OCI-LY1 (cell line): ENCODE results near the gene RBMS1.

ENCODE experiments used
- H2AFZ ChIP-seq: fragments of 200-600 bp; sonication (generic), shearing (Covaris generic); 2 replicates; pipeline ENCODE4 v1.6.0; 2014; ENCODE audit warnings: antibody characterized with exemption, mild to moderate bottlenecking, low read length
- H3F3A ChIP-seq: fragments of 200-600 bp; sonication (generic), shearing (Covaris generic); 2 replicates; pipeline ENCODE4 v1.6.0; 2014; ENCODE audit warnings: mild to moderate bottlenecking, antibody characterized with exemption, low read length, moderate library complexity; ENCODE audit not compliant: insufficient read depth
- H3K27ac ChIP-seq: fragments of 200-600 bp; sonication (generic); 2 replicates; pipeline ENCODE4 v1.5.1; 2014; ENCODE audit warnings: low read length, mixed run types, mild to moderate bottlenecking, low read depth; ENCODE audit not compliant: poor library complexity, severe bottlenecking
- H3K27me3 ChIP-seq: fragments of 200-600 bp; sonication (generic); 2 replicates; pipeline ENCODE4 v1.6.0; 2014; ENCODE audit warnings: antibody characterized with exemption, mild to moderate bottlenecking, low read length, moderate library complexity; ENCODE audit not compliant: insufficient read depth
- H3K36me3 ChIP-seq: fragments of 200-600 bp; sonication (generic); 2 replicates; pipeline ENCODE4 v1.6.1; 2014; ENCODE audit warnings: mild to moderate bottlenecking, antibody characterized with exemption, low read length, moderate library complexity, mixed read lengths; ENCODE audit not compliant: insufficient read depth
- H3K4me1 ChIP-seq: fragments of 200-600 bp; sonication (generic); 2 replicates; pipeline ENCODE4 v1.5.1; 2014; ENCODE audit warnings: mild to moderate bottlenecking, low read length, moderate library complexity; ENCODE audit not compliant: insufficient read depth, severe bottlenecking
- H3K4me2 ChIP-seq: fragments of 200-600 bp; sonication (generic), shearing (Covaris generic); 2 replicates; pipeline ENCODE4 v1.6.1; 2014; ENCODE audit warnings: low read length
- H3K4me3 ChIP-seq: fragments of 200-600 bp; sonication (generic); 2 replicates; pipeline ENCODE4 v1.5.1; 2014; ENCODE audit warnings: low read length, low read depth, mild to moderate bottlenecking, mixed read lengths; ENCODE audit not compliant: poor library complexity, severe bottlenecking
- H3K79me2 ChIP-seq: fragments of 200-600 bp; shearing (Covaris generic); 2 replicates; pipeline ENCODE4 v1.6.1; 2016; ENCODE audit warnings: mixed run types, low read length, mixed read lengths; ENCODE audit not compliant: insufficient read depth
- H3K9ac ChIP-seq: fragments of 200-600 bp; sonication (generic), shearing (Covaris generic); 2 replicates; pipeline ENCODE4 v1.6.1; 2014; ENCODE audit warnings: mild to moderate bottlenecking, low read length, mixed read lengths
- H3K9me2 ChIP-seq: fragments of 200-600 bp; sonication (generic), shearing (Covaris generic); 2 replicates; pipeline ENCODE4 v1.6.1; 2014; ENCODE audit warnings: low read depth, mild to moderate bottlenecking, low read length, mixed read lengths
- H3K9me3 ChIP-seq: fragments of 200-600 bp; shearing (Covaris generic); 2 replicates; pipeline ENCODE4 v1.6.1; 2014; ENCODE audit warnings: low read length, mixed read lengths
- H4K20me1 ChIP-seq: fragments of 200-600 bp; sonication (generic), shearing (Covaris generic); 2 replicates; pipeline ENCODE4 v1.6.0; 2016; ENCODE audit warnings: mild to moderate bottlenecking, low read length; ENCODE audit not compliant: insufficient read depth
- EZH2 ChIP-seq: fragments of 200-600 bp; sonication (generic), shearing (Covaris generic); IDR thresholded peaks from 2 replicates; pipeline ENCODE4 v1.8.0; 2017; ENCODE audit warnings: borderline replicate concordance, mixed run types, mild to moderate bottlenecking, antibody characterized with exemption, low read length, moderate library complexity, mixed read lengths
- TF ChIP-seq, protein P1 (sequence below): fragments of 200-600 bp; sonication (generic), shearing (Covaris generic); IDR thresholded peaks from 2 replicates; pipeline ENCODE4 v1.5.1; 2017; ENCODE audit warnings: mild to moderate bottlenecking, antibody characterized with exemption, low read length, moderate library complexity, mixed read lengths

RBMS1 gene

GRCh38 chr2:160286551-160286950 is 207.1 kb downstream of the RBMS1 start:
- H4K20me1 ChIP-seq: no peaks in the 10 kb centered on the region
- no peak overlapping the region for H3K4me3 ChIP-seq
- H3K4me2 ChIP-seq: no peak overlapping the region
- H3K9ac ChIP-seq: no peak overlapping the region
- no peak overlapping the region for H2AFZ ChIP-seq
- no peak overlapping the region for H3K27ac ChIP-seq
- no peaks in the 10 kb centered on the region for H3K4me1 ChIP-seq
- no peaks in the 10 kb centered on the region for H3K36me3 ChIP-seq
- no peak for TF ChIP-seq EZH2
- TF ChIP-seq, protein P1, sequence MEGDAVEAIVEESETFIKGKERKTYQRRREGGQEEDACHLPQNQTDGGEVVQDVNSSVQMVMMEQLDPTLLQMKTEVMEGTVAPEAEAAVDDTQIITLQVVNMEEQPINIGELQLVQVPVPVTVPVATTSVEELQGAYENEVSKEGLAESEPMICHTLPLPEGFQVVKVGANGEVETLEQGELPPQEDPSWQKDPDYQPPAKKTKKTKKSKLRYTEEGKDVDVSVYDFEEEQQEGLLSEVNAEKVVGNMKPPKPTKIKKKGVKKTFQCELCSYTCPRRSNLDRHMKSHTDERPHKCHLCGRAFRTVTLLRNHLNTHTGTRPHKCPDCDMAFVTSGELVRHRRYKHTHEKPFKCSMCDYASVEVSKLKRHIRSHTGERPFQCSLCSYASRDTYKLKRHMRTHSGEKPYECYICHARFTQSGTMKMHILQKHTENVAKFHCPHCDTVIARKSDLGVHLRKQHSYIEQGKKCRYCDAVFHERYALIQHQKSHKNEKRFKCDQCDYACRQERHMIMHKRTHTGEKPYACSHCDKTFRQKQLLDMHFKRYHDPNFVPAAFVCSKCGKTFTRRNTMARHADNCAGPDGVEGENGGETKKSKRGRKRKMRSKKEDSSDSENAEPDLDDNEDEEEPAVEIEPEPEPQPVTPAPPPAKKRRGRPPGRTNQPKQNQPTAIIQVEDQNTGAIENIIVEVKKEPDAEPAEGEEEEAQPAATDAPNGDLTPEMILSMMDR: no peak
- no peaks in the 10 kb centered on the region for H3K27me3 ChIP-seq
- H3K9me2 ChIP-seq: no peaks in the 10 kb centered on the region
- H3F3A ChIP-seq: no peaks in the 10 kb centered on the region
- no peaks in the 10 kb centered on the region for H3K9me3 ChIP-seq
- H3K79me2 ChIP-seq: no peaks in the 10 kb centered on the region

GRCh38 chr2:160283675-160284074 is 209.9 kb downstream of the RBMS1 start:
- Histone ChIP-seq H3K9me2 (no peaks in the 10 kb centered on the region), H3K27me3 (no peaks in the 10 kb centered on the region), H3K9me3 (no peaks in the 10 kb centered on the region), H3K4me3 (no peak overlapping the region), H3K4me1 (no peaks in the 10 kb centered on the region), H3K27ac (no peak overlapping the region), H2AFZ (no peak overlapping the region), H3K36me3 (no peaks in the 10 kb centered on the region), H3K79me2 (no peaks in the 10 kb centered on the region), H3F3A (no peaks in the 10 kb centered on the region), H4K20me1 (no peaks in the 10 kb centered on the region), H3K4me2 (no peak overlapping the region), H3K9ac (no peak overlapping the region)
- no peak for TF ChIP-seq EZH2
- TF ChIP-seq, protein P1: no peak

DNA sequence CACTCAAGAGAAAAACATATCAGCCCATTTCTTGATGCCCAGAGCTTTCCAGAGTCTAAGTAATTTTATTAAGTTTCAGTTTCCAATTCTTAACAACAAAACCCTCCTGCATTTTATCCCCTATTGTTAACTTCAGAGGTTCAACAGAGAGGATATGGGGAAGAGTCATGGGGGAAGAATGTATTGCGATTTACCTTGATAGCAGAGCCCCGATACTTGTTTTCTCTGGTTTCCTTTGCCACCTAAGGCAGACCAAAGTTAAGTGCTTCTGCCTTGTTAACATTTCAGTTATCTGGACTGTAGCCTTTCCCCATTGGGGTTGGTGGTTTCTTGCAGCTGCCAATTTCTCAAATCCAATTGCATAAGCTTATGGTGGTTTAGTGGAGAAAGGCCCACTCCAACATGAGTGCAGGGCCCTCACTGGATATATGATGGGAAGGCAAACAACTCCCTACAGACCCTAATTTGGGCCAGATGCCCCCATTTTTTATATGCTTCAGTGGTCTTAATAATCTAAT is 211.5 kb downstream of the RBMS1 start:
- no peaks in the 10 kb centered on the region for H3K36me3 ChIP-seq
- no peak overlapping the region for H3K4me3 ChIP-seq
- H3K27ac ChIP-seq: no peak overlapping the region
- TF ChIP-seq EZH2: no peak
- TF ChIP-seq, protein P1: no peak
- H2AFZ ChIP-seq: no peak overlapping the region
- H3K9me3 ChIP-seq: no peaks in the 10 kb centered on the region
- no peak overlapping the region for H3K9ac ChIP-seq
- H3K4me2 ChIP-seq: no peak overlapping the region
- H3K4me1 ChIP-seq: no peaks in the 10 kb centered on the region
- no peaks in the 10 kb centered on the region for H4K20me1 ChIP-seq
- H3K27me3 ChIP-seq: no peaks in the 10 kb centered on the region
- H3K9me2 ChIP-seq: no peaks in the 10 kb centered on the region
- no peaks in the 10 kb centered on the region for H3K79me2 ChIP-seq
- H3F3A ChIP-seq: no peaks in the 10 kb centered on the region
